CD4-positive, alpha-beta T cell treated with Interleukin-6 at 100 ng/mL for 8 hours (primary cell): ENCODE measurements around the gene KIAA1958.

Experiments used
- DNase-seq: peaks from one replicate; pipeline ENCODE4 v3.0.0-alpha.2; 2020; ENCODE audit warnings: mixed read lengths, low spot score

KIAA1958 gene

DNA sequence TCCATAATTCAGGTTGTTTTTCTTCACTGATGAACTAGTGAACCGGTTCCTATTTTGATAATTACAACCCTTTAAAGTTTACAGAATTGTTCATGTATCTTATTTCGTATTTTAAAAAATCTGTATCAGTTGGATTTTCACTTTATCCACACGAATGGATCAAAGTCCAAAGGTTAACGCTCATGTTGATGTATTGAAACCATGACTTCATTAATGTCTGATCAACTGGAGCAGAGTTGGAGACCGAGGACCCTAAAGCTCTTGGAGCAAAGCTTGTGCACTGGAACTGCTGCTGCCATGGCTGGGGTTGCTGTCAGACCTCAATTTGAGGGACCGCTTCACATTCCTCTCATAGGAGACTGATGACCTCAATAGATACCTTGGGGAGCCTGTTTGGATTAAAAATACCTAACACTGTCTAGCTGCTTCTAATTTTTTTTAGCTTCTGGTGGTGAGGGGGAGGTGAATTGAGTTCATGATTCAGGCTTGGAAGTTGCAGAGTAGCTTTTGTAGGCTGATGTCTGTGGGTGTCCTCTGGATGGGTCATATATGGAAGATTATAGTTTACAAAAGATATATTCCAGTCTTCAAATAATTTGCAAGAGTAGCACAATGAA lies 45.1 kb downstream of the KIAA1958 start:
- DNase-seq: no peak

DNA sequence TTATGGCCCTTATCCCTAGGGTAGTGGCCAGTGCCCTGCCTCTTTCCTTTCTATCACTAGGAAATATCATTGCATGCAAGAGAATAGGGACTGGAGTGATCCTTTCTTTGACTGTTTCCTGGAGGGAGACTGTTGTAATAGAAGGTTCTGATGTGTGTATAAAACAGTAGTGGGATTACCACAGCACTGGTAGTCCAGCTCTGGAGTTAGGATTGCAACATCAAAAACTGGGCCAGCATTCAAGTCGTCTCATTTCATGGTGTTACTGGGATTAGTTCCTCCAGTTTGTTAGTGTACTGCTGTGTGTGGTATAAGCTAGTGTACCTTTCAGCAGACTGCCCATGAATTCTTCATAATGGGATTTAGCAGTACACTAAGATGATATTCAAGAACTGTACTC lies 45.8 kb downstream of the KIAA1958 start:
- no peak for DNase-seq

DNA sequence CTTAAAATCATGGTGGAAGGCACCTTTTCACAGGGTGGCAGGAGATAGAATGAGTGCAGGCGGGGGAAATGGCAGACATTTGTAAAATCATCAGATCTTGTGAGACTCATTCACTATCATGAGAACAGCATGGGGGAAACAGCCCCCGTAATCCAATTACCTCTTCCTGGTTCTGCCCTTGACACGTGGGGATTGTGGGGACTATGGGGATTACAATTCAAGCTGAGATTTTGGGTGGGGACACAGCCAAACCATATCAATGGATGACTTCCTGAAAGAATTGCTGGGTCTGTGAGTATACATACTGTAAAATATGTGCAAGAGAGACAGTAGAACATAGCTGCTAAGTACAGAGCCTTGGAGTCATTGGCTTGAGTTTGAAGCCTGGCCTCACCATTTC lies 47.0 kb downstream of the KIAA1958 start:
- DNase-seq: no peak

DNA sequence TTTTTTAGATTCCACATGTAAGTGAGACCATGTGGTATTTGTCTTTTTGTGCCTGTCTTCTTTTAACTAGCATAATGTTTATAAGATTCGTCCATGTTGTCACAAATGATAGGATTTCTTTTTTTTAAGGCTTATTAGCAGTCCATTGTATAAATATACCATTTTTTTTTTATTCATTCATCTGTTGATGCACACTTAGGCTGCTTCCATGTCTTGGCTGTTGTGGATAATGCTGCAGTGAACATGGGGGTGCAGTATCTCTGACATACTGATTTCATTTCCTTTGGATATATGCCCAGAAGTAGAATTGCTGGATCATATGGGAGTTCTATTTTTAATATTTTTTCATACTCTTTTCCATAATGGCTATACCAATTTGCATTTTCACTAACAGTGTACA lies 48.7 kb downstream of the KIAA1958 start:
- no peak for DNase-seq

DNA sequence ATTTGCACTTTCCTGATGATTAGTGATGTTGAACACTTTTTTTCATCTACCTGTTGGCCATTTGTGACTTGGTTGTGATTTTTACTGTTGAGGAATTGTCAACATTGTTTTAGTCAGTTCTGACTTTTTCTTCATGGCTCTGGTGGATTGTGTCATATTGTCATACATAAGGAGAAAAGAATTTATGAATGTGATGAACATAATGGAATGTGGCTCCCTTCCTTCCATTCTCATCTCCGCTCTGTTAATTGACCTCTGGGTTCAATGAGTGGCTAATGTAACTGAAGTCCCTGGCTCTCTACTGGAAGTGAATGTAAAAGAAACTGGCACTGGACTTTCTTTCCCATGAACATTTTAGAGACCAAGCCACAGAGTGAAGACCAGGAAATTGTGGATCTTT lies 49.2 kb downstream of the KIAA1958 start:
- no peak for DNase-seq

DNA sequence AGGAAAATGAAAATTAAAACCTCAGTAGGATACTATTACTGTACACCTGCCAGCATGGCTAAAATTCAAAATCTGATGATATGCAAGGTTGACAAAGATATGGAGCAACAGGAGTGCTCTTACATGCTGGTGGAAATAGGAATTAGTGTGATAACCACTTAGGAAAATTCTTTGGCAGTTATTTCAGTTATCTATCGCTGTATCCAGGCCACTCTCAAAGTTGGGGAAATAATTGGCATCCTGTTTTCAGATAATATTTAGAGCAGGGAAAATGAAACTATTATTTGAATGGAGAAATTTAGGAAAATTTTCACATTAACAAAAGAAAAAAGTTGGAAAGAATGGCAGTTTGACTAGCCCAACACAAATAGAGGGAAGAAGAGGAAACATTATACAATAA lies 50.9 kb downstream of the KIAA1958 start:
- DNase-seq: no peak

DNA sequence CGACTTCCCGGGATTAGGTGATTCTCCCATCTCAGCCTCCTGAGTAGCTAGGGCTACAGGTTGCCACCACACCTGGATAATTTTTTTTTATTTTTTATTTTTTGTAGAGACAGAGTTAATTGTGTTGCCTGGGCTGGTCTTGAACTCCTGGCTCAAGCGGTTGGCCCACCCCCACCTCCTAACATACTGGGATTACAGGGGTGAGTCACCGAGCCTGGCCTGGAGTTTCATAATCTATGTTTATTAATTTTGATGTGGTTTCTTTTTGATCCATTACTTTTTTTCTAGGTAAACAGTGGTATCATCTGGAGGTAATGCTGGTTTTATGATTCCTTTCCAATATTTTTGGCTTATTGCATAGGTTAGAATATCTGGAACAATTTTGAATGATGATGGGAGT lies 54.2 kb downstream of the KIAA1958 start:
- DNase-seq: no peak

DNA sequence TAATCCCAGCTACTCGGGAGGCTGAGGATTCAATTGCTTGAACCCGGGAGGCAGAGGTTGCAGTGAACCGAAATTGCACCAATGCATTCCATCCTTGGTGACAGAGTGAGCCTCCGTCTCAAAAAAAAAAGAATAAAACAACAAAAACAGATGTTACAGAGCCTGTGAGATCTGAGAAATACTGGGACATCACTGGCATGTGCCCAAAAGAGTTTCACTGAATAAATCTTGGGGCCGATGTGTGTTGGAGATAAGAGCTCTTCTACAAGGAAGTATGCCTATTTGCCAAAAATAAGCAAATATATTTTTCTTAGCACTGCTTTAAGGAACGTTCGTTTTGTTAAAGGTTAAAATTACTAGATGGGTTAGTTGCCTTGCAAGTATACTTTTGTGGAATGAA lies 55.1 kb downstream of the KIAA1958 start:
- DNase-seq: no peak

DNA sequence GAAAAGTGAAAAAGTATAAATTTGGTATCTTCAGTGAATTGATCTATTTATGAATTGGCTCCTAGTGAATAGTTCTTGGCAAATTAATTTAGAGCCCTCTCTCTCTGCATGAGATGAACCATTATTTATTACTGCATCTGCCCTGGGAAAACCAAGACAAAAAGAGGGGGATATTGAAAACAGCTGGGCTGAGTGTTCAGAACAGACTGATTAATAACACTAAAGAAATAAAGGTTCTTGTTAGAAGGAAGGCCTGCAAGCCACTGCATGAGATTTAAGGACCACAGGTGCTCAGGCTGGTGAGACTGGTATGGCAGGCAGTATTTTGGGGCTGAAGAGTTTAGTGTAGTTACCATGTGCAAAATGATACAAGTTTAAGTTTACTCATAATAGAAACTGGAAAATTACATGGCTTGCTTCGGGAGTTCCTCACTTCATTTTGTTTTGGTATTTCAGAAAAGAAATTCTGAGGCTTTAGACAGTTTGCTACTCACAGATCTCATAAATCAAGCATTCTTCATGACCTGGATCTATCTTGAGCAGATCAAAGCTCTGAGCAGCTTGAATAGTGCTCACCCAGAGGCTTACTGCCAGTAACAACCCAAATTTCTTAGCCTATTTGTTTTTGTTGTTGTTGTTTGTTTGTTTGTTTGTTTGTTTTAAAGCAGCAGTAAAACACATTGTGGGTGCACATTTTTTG lies 56.1 kb downstream of the KIAA1958 start:
- no peak for DNase-seq

DNA sequence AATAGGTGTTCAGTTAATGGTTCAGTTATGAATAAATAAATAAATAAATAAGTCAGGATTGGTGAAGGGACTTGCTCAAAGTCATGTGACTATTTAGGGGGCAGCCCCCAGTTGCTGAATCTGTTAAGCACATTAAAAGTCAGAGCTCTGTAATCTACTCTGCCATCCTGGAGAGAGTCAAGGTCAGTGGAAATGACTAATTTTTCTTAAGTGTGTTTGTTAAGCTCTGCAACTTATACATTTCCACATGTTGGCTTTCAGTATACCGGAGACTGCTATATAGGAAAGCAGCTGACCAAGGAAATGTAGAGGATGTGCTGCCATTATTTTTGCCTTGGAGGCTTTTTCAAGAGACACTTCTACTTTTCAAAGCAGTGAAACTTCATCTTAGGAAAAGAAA lies 57.9 kb downstream of the KIAA1958 start:
- no peak for DNase-seq

DNA sequence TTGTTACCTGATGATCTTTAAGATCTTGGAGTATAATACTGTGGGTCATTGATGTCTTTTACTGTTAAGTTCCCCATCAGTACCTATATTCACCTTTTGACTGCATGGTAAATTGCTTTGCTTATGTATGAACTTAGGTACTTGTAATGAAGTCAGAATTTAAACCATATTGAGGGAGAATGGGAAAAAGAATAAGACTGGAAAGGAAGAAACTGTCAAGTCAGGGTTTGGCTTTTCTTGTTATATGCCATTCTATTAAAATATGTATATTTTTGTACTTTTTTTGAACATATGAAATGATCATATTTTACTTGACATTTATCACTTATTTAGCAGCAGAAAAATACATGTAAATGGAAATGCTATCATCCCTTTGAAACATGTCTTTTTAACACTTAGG lies 58.6 kb downstream of the KIAA1958 start:
- DNase-seq: no peak

DNA sequence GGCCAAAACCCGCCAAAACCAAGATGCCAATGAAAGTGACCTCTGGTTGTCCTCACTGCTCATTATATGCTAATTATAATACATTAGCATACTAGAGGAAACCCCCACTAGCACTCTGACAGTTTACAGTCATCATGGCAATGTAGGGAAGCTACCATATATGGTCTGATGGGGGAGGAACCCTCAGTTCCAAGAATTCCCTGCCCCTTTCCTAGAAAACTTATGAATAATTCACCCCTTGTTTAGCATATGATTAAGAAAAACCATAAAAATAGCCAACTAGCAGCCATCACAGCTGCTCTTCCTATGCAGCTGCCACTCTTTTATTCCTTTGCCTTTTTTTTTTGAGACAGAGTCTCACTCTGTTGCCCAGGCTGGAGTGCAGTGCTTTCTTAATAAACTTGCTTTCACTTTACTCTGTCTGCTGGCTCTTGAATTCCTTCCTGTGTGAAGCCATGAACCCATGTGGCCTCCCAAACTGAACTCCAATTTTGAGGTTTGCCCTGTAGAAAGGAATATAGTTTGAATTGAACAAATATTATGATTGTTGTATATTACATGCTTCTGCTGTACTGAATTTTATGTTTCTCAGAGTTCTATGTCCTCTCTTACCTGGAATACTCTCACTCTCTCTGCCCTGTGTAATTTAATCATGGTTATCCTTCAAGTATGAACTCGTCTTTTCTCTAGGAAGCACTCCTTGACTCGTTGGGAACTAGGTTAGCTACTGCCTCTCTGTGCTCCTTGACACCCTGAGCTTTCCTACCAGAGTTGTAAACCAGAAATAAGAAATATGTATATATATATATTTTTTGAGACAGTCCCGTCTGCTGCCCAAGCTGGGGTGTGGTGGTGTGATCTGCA lies 59.8 kb downstream of the KIAA1958 start:
- DNase-seq: no peak

DNA sequence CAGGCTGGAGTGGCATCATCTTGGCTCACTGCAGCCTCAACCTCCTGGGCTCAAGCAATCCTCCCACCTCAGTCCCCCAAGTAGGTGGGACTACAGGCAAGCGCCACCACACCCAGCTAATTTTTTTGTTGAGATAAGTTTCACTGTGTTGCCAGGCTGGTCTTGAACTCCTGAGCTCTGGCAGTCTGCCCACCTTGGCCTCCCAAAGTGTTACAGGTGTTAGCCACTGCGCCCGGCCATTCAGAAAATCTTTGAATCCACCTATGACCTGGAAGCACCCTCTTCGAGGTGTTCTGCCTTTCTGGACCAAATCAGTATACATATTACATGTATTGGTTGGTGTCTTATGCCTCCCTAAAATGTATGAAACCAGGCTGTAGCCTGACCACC lies 61.4 kb downstream of the KIAA1958 start:
- DNase-seq: no peak

DNA sequence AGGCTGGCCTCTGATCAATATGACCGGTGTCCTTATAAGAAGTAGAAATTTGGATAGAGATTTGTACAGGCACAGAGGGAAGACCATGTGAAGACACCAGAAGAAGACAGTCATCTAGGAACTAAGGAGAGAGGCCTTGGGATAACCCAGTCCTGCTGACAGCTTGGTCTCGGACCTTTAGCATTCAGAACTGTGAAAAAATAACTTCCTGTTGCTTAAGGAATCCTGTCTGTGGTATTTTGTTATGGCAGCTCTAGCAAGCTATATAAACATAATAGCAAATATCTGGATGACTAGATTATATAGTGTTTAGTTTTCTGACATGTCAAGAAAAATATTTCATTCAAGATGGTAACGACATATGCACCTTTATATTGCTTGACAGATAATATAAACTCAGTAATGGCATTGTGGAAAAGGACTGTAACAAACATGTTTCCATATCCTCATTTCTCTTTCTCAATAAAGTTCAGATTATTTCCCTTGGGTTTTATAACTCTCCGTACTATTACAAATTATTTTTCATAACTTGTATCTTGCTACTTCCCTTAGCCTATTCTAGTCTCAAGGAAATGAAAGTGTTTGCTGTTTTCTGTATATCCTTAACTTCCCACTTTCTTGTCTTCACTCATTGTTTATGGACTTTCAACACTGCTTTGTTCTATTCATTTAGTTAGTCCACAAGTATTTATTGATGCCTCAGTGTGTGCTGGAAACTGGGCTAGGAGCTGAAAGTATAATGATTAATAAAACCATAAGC lies 62.4 kb downstream of the KIAA1958 start:
- DNase-seq: no peak

DNA sequence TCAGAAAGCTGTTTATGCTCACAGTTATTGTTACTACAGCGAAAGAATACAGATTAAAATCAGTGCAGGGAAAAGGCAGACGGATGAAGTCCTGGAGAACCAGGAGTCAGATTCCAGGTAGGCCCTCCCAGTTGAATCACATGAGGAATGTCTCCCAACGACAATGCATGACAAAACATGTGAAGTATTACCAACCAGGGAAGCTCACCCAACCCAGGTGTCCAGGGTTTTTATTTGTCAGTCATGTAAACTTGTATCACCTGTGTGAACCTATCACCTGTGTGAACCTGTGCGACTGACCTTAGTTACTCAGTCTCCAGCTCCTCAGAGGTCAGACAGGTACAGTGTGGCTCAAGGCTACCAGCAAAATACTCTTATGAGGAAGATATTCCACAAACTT lies 63.9 kb downstream of the KIAA1958 start:
- DNase-seq: no peak

DNA sequence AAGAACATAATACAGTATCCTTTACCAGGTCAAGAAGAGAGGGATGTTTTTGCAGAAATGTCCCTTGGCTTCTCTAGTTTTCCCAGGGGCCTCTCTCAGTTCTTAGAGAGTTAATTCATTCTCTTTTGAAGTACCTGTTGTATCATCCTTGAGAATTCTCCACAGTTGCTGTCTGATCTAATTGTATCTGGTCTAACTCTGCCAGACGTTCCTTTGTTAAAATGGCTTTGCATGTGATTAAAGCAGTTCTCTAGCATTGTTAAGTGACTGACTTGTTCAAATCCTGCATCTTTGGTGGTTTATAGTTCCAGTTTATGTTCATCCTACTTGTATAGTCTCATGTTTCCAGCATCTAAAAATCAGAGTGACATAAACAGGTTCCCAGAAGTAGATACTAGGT lies 65.0 kb downstream of the KIAA1958 start:
- no peak for DNase-seq

DNA sequence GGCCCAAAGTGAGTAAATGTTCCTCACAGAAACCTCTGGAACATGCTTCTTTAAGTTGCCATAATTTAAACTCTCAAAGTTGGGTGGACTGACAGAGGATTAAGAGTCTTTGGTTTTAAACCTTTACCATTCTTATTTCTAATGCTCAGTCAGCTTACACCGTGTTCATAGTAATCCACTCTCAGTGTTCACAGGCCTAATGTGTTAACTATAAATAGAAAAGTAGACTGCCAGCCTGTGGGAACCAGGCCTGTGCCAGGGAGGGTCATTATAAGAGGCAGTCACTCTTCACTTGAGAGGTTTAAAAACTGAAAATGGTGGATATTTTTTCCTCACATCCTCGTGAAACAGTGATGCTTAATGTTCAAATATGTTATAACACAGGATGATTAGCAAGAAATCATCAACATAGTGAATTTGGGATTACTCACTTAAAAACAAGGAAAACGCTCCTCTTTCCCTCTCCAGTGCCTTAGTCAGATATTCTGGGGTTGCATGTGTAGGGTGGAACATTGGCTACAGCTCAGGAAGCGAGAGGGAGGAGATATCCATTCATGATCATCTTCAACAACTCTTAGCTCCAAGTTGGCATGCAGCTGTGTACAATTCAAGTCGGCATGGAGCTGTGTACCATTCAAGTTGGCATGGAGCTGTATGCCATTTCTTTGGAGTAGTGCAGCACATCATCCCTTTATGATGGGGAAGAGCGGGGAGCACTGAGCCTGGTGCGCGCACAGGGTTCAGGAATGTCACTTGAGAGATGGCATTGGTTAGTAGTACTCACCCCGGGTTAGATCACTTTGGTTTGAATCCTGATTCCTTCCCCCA lies 65.8 kb downstream of the KIAA1958 start:
- no peak for DNase-seq

DNA sequence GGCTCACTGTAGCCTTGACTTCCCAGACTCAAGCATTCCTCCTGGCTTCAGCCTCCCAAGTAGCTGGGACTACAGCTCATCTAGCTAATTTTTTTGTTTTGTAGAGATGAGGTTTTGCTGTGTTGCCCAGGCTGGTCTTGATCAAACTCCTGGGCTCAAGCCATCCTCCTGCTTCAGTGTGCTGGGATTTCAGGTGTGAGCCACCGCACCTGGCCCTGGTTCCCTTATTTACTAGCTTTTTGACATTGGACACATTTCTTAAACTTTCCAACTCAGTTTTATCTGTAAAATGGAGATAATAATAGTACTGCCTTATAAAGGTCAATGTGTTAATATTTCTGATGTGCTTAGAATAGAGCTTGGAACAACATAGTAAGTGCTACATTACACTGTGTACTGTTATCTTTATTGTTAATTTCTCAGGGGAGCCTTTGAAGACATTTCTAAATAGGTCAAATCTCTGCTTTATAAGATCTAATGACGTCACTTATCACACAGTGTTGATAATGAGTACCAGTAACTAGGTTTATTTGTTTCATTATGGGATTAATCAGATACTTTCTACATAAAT lies 66.7 kb downstream of the KIAA1958 start:
- no peak for DNase-seq

DNA sequence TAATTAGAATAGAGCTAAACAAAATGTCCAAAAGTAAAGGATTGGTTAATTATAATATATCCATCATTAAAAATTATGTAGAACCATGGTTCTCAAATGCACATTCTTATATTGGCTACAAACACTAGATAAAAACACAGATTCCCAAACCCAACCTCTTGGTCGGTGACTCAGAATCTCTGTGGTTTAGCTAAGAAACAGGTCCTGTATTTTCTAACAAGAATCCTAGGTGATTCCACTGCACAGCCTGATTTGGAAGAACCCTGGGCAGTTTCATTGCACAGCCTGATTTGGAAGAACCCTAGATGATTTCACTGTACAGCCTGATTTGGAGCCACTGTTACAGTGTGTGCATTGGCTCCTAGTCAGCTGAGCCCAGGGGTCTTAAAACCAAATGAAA lies 67.9 kb downstream of the KIAA1958 start:
- no peak for DNase-seq

DNA sequence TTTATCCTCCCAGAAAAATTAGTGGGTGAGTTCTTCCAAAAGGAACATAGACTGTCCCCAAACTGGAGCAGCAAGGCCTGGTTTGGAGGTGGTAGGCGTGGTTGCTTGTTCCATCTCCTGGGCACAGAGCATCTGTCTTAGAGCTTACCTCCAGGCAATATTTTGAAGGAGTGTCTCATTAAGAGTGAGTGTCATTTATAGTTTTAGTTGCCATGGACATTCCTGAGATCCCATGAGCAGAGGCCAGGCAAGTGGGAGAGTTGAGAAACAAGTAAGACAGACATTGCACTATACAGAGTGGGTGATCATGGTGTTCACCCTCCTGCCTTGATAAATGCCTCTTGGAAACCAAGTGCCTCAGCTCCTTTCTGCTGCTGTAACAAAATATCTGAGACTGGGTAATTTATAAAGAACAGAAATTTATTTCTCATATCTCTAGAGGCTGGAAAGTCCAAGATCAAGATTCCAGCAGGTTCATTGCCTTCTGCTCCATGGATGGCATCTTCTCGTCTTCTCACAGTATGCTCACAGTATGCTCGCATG lies 68.5 kb downstream of the KIAA1958 start:
- DNase-seq: no peak
